K562 (cell line): ENCODE data around the gene MRPL10. TPM values are rescaled to one million over a fixed set of nuclear protein-coding genes. Genes with fewer than 3 reads are reported as not detected.

Experiments used
- COPS2 ChIP-seq: fragments of 450-650 bp; conservative IDR thresholded peaks from 2 replicates; pipeline ENCODE4 v1.6.1; 2016; ENCODE audit warnings: mild to moderate bottlenecking, moderate library complexity
- FOXJ3 ChIP-seq: sonication (generic); formaldehyde crosslinking; IDR thresholded peaks from 2 replicates; pipeline ENCODE4 v1.4.0; 2020; ENCODE audit warnings: mild to moderate bottlenecking, missing genetic modification reagents
- NFE2L1 ChIP-seq: fragments of 450-650 bp; IDR thresholded peaks from 2 replicates; pipeline ENCODE4 v1.6.1; 2016; ENCODE audit warnings: missing genetic modification characterization, low read depth, mild to moderate bottlenecking, missing compliant biosample characterization, moderate library complexity, borderline replicate concordance
- SMAD2 ChIP-seq: fragments of 150-350 bp; IDR thresholded peaks from 2 replicates; pipeline ENCODE4 v1.6.1; 2014; ENCODE audit warnings: low read depth, mild to moderate bottlenecking, low read length
- ZBTB1 ChIP-seq: sonication (generic); formaldehyde crosslinking; IDR thresholded peaks from 2 replicates; pipeline ENCODE4 v1.8.1; 2023; ENCODE audit warnings: missing genetic modification reagents, low read depth, mild to moderate bottlenecking, borderline replicate concordance
- ZNF143 ChIP-seq: sonication (generic); formaldehyde crosslinking; IDR thresholded peaks from 2 replicates; pipeline ENCODE4 v1.9.0; 2022; ENCODE audit warnings: mild to moderate bottlenecking, missing genetic modification reagents
- polyA plus RNA-seq, 8 experiments: library from polyadenylated mRNA; depleted of rRNA in 4 of 8; stranded (reverse) in 5 of 8; unstranded in 3 of 8; fragments of >200 nt; fragmentation: Nextera tagmentation in 2 of 8; fragmentation: Illumina TruSeq in 1 of 8; extraction: Ambion mirVana in 2 of 8; extraction: Trizol in 1 of 8; gene quantifications; 2 replicates each; pipeline versions ENCODE4 v1.2.1 to v1.2.3, GENCODE V29; 2011 to 2014; ENCODE audit warnings: inconsistent platforms in 1 of 8, missing spikeins in 1 of 8
- total RNA-seq, 7 experiments: library from RNA; depleted of rRNA in 6 of 7; stranded (reverse); fragments of >200 nt in 6 of 7; fragmentation: Illumina TruSeq in 2 of 7; extraction: Trizol in 2 of 7; gene quantifications; 2 replicates each; pipeline versions ENCODE4 v1.2.1 to v1.2.3, GENCODE V29; 2011 to 2021; ENCODE audit warnings: low replicate concordance in 1 of 7
- TF ChIP-seq, protein P1 (sequence below), 3 experiments: fragments of 200-800 bp in 1 of 3; sonication (Bioruptor generic) in 1 of 3; sonication (generic) in 1 of 3; formaldehyde crosslinking in 1 of 3; IDR thresholded peaks; 2 replicates each; pipeline versions ENCODE4 v1.6.1 to v1.8.0; 2016 to 2022; ENCODE audit warnings: mild to moderate bottlenecking in 2 of 3, missing compliant biosample characterization in 2 of 3, missing genetic modification characterization in 2 of 3, missing genetic modification reagents in 1 of 3
- TF ChIP-seq, protein P2 (sequence below): sonication (generic); formaldehyde crosslinking; IDR thresholded peaks from 2 replicates; pipeline ENCODE4 v1.8.0; 2023; ENCODE audit warnings: mild to moderate bottlenecking, missing genetic modification reagents
- TF ChIP-seq, protein P3 (sequence below): sonication (generic); formaldehyde crosslinking; IDR thresholded peaks from 2 replicates; pipeline ENCODE4 v1.8.0; 2022; ENCODE audit warnings: missing genetic modification reagents, mild to moderate bottlenecking, moderate library complexity, borderline replicate concordance

The MRPL10 gene
- total and polyA plus RNA-seq, 9 of the 15 experiments (the other 6 are each of a cell fraction or from before 2014, with no cell fraction given) = 27.8 to 105 (median 67.3) TPM

DNA sequence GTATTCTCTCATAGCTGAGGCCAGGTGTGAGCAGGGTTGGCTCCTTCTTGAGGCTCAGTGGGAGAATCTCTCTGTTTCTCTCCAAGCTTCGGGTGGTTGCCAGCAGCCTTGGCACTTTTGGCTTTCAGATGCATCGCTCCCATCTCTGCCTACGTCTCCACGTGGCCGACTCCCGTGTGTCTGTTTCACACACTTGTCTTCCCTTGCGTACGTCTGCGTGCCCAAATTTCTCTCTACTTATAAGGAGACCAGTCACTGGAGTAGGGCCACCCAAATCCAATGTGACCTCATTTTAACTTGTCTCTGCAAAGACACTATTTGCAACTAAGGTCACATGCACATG, 24.5 kb downstream of the MRPL10 start (continued):
- TF ChIP-seq, protein P1, sequence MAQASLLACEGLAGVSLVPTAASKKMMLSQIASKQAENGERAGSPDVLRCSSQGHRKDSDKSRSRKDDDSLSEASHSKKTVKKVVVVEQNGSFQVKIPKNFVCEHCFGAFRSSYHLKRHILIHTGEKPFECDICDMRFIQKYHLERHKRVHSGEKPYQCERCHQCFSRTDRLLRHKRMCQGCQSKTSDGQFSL (CRISPR knock-in tag; IDR thresholded peaks at IDR 0.05) = no peak
- TF ChIP-seq, protein P1 (tag; IDR thresholded peaks at IDR 0.05) = no peak
- TF ChIP-seq FOXJ3 (CRISPR knock-in tag) (no peak), SMAD2 (no peak), NFE2L1 (tag) (no peak), ZNF143 (no peak), COPS2 (no peak), ZBTB1 (CRISPR knock-in tag) (no peak)
- TF ChIP-seq, protein P2, sequence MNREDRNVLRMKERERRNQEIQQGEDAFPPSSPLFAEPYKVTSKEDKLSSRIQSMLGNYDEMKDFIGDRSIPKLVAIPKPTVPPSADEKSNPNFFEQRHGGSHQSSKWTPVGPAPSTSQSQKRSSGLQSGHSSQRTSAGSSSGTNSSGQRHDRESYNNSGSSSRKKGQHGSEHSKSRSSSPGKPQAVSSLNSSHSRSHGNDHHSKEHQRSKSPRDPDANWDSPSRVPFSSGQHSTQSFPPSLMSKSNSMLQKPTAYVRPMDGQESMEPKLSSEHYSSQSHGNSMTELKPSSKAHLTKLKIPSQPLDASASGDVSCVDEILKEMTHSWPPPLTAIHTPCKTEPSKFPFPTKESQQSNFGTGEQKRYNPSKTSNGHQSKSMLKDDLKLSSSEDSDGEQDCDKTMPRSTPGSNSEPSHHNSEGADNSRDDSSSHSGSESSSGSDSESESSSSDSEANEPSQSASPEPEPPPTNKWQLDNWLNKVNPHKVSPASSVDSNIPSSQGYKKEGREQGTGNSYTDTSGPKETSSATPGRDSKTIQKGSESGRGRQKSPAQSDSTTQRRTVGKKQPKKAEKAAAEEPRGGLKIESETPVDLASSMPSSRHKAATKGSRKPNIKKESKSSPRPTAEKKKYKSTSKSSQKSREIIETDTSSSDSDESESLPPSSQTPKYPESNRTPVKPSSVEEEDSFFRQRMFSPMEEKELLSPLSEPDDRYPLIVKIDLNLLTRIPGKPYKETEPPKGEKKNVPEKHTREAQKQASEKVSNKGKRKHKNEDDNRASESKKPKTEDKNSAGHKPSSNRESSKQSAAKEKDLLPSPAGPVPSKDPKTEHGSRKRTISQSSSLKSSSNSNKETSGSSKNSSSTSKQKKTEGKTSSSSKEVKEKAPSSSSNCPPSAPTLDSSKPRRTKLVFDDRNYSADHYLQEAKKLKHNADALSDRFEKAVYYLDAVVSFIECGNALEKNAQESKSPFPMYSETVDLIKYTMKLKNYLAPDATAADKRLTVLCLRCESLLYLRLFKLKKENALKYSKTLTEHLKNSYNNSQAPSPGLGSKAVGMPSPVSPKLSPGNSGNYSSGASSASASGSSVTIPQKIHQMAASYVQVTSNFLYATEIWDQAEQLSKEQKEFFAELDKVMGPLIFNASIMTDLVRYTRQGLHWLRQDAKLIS = no peak
- TF ChIP-seq, protein P3, sequence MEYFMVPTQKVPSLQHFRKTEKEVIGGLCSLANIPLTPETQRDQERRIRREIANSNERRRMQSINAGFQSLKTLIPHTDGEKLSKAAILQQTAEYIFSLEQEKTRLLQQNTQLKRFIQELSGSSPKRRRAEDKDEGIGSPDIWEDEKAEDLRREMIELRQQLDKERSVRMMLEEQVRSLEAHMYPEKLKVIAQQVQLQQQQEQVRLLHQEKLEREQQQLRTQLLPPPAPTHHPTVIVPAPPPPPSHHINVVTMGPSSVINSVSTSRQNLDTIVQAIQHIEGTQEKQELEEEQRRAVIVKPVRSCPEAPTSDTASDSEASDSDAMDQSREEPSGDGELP (CRISPR knock-in tag) = no peak
- TF ChIP-seq, all 486 proteins: peak for 0
